ENCODE measurements around the gene TET3. TPM values are rescaled to one million over a fixed set of nuclear protein-coding genes. Genes with fewer than 3 reads are reported as not detected.

The TET3 gene
- total RNA-seq, 1 donor from 2014 or later, result 32.8 TPM

DNA sequence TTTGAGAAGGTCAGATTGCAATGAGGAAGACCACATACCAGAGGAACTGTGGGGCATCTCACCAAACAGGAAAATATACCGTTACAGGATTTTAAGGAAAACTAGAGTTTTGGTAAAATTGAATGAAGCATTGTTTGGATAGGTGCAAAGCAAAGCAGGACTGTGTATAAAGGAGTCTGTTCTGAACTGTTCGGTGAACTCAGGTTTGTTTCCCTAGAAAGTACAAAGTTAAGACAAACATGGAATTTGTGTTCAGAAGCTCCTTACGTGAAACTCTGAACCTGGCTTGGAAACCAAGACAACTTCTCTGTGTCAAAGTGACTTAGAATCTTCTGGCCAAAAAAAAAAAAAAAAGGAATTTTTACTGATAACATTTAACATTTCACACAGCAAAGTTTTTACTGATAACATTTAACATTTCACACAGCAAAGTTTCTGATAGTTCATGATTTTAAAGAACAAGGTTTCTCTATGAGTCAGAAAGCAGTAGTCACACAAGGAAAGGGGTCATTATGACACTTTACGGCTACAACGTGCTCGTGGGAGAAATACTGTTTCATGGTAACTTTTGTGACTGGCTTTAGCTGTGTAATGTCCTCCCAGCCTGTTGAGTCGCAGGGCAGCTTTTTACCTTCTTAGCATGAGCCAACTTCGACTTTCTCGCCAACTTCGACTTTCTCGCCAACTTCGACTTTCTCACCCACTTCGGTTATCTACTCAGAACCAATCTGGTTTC, 21.2 kb upstream of the TET3 start:
- H3K27me3 ChIP-seq (ENCODE audit: insufficient read depth, low read length), result peaks cover 6% of the 10 kb centered on the region
- no peaks in the 10 kb centered on the region for H3K4me1 ChIP-seq (ENCODE audit: insufficient read depth, low read length)
- DNase-seq (ENCODE audit: low read depth) (no peak), FAIRE-seq (no peak)
- TF ChIP-seq, protein P1, sequence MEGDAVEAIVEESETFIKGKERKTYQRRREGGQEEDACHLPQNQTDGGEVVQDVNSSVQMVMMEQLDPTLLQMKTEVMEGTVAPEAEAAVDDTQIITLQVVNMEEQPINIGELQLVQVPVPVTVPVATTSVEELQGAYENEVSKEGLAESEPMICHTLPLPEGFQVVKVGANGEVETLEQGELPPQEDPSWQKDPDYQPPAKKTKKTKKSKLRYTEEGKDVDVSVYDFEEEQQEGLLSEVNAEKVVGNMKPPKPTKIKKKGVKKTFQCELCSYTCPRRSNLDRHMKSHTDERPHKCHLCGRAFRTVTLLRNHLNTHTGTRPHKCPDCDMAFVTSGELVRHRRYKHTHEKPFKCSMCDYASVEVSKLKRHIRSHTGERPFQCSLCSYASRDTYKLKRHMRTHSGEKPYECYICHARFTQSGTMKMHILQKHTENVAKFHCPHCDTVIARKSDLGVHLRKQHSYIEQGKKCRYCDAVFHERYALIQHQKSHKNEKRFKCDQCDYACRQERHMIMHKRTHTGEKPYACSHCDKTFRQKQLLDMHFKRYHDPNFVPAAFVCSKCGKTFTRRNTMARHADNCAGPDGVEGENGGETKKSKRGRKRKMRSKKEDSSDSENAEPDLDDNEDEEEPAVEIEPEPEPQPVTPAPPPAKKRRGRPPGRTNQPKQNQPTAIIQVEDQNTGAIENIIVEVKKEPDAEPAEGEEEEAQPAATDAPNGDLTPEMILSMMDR (IDR thresholded peaks at IDR 0.05; ENCODE audit: insufficient read depth, low read depth, low read length), result no peak
- TF ChIP-seq EZH2 (IDR thresholded peaks at IDR 0.05; ENCODE audit: insufficient read depth, low read length), result no peak
- H3K4me3 Mint-ChIP-seq (ENCODE audit: unreplicated experiment), result no peak overlapping the region
- H3K36me3 ChIP-seq (ENCODE audit: insufficient read depth, low read length), result peaks cover 13% of the 10 kb centered on the region
- no peak overlapping the region for H3K4me2 ChIP-seq (ENCODE audit: low read length)
- no peak overlapping the region for H3K27ac Mint-ChIP-seq (ENCODE audit: unreplicated experiment)
- no peaks in the 10 kb centered on the region for H3K9me3 ChIP-seq (ENCODE audit: insufficient read depth, low read depth, low read length)
- no peak overlapping the region for H2AFZ ChIP-seq (ENCODE audit: low read depth, low read length)
- no peaks in the 10 kb centered on the region for H4K20me1 ChIP-seq (ENCODE audit: insufficient read depth, low read length)
- no peak overlapping the region for H3K4me3 ChIP-seq (ENCODE audit: insufficient read depth, low read depth, low read length)
- H3K4me1 Mint-ChIP-seq (ENCODE audit: low read depth, unreplicated experiment), result no peaks in the 10 kb centered on the region
- peaks cover 18% of the 10 kb centered on the region for H3K36me3 Mint-ChIP-seq (ENCODE audit: low read depth, unreplicated experiment)
- H3K27ac ChIP-seq (ENCODE audit: low read depth, low read length), result no peak overlapping the region
- no peak overlapping the region for H3K9ac ChIP-seq (ENCODE audit: low read length)
- H3K27me3 Mint-ChIP-seq (ENCODE audit: low read depth, unreplicated experiment), result peaks cover 3% of the 10 kb centered on the region
- no peaks in the 10 kb centered on the region for H3K79me2 ChIP-seq (ENCODE audit: insufficient read depth, low read length)
- H3K9me3 Mint-ChIP-seq (ENCODE audit: unreplicated experiment), result peaks cover 12% of the 10 kb centered on the region

DNA sequence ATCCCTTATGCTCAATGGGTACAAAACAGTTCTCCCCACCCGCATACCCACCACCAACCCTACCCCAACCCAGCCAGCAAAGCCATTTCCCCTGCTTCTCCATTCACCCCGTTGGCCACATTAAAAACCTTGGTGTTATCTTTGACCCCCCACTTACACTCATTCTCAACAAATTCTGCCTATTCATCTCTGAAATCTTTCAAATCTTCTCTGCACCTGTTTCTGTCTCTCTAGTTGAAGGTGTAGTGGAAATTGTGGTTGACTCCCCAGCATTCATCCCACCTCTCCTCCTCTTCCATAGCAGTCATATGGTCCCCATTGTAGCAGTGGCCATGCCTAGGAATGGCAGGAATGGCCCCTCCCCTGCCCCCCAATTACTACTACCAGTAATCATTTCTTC, 20.5 kb upstream of the TET3 start:
- no peaks in the 10 kb centered on the region for H4K20me1 ChIP-seq (ENCODE audit: insufficient read depth, low read length)
- FAIRE-seq (no peak), DNase-seq (ENCODE audit: low read depth) (no peak)
- H3K27ac Mint-ChIP-seq (ENCODE audit: unreplicated experiment), result no peak overlapping the region
- H3K27ac ChIP-seq (ENCODE audit: low read depth, low read length), result no peak overlapping the region
- H3K4me3 Mint-ChIP-seq (ENCODE audit: unreplicated experiment), result no peak overlapping the region
- peaks cover 12% of the 10 kb centered on the region for H3K9me3 Mint-ChIP-seq (ENCODE audit: unreplicated experiment)
- peaks cover 7% of the 10 kb centered on the region for H3K27me3 Mint-ChIP-seq (ENCODE audit: low read depth, unreplicated experiment)
- no peaks in the 10 kb centered on the region for H3K79me2 ChIP-seq (ENCODE audit: insufficient read depth, low read length)
- TF ChIP-seq, protein P1 (IDR thresholded peaks at IDR 0.05; ENCODE audit: insufficient read depth, low read depth, low read length), result no peak
- TF ChIP-seq EZH2 (IDR thresholded peaks at IDR 0.05; ENCODE audit: insufficient read depth, low read length), result no peak
- no peak overlapping the region for H3K4me3 ChIP-seq (ENCODE audit: insufficient read depth, low read depth, low read length)
- H3K9ac ChIP-seq (ENCODE audit: low read length), result no peak overlapping the region
- peaks cover 6% of the 10 kb centered on the region for H3K27me3 ChIP-seq (ENCODE audit: insufficient read depth, low read length)
- no peaks in the 10 kb centered on the region for H3K9me3 ChIP-seq (ENCODE audit: insufficient read depth, low read depth, low read length)
- H3K4me1 ChIP-seq (ENCODE audit: insufficient read depth, low read length), result no peaks in the 10 kb centered on the region
- H3K36me3 ChIP-seq (ENCODE audit: insufficient read depth, low read length), result peaks cover 6% of the 10 kb centered on the region
- no peak overlapping the region for H2AFZ ChIP-seq (ENCODE audit: low read depth, low read length)
- H3K4me2 ChIP-seq (ENCODE audit: low read length), result no peak overlapping the region
- H3K4me1 Mint-ChIP-seq (ENCODE audit: low read depth, unreplicated experiment), result no peaks in the 10 kb centered on the region
- H3K36me3 Mint-ChIP-seq (ENCODE audit: low read depth, unreplicated experiment), result peaks cover 14% of the 10 kb centered on the region

DNA sequence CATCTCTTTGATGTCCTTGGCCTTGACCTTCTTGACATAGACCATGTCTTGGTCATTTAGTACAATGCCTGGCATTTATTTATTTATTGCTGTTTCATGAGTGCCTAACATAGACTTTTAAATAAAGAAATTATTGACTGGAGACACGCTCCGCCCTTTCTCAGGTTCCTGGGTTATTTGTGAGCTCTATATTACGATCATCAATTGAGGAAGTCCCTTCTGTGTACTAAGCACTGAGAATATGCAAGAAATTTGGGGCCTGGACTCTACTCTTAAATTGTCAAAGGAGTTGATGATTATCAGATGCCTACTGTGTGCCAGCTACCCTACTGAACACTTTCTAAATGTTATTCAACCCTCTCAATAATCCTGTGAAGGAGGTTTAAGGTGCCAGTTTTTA, 19.7 kb upstream of the TET3 start:
- no peaks in the 10 kb centered on the region for H3K4me1 Mint-ChIP-seq (ENCODE audit: low read depth, unreplicated experiment)
- Histone ChIP-seq H3K4me1 (ENCODE audit: insufficient read depth, low read length) (no peaks in the 10 kb centered on the region), H3K9ac (ENCODE audit: low read length) (no peak overlapping the region), H3K79me2 (ENCODE audit: insufficient read depth, low read length) (no peaks in the 10 kb centered on the region), H3K27ac (ENCODE audit: low read depth, low read length) (no peak overlapping the region), H3K27me3 (ENCODE audit: insufficient read depth, low read length) (peaks cover 10% of the 10 kb centered on the region), H4K20me1 (ENCODE audit: insufficient read depth, low read length) (no peaks in the 10 kb centered on the region), H3K4me3 (ENCODE audit: insufficient read depth, low read depth, low read length) (no peak overlapping the region), H3K4me2 (ENCODE audit: low read length) (no peak overlapping the region), H3K36me3 (ENCODE audit: insufficient read depth, low read length) (no peaks in the 10 kb centered on the region), H3K9me3 (ENCODE audit: insufficient read depth, low read depth, low read length) (no peaks in the 10 kb centered on the region), H2AFZ (ENCODE audit: low read depth, low read length) (no peak overlapping the region)
- FAIRE-seq, result no peak
- no peak overlapping the region for H3K4me3 Mint-ChIP-seq (ENCODE audit: unreplicated experiment)
- no peak overlapping the region for H3K27ac Mint-ChIP-seq (ENCODE audit: unreplicated experiment)
- peaks cover 13% of the 10 kb centered on the region for H3K27me3 Mint-ChIP-seq (ENCODE audit: low read depth, unreplicated experiment)
- no peak for DNase-seq (ENCODE audit: low read depth)
- peaks cover 12% of the 10 kb centered on the region for H3K9me3 Mint-ChIP-seq (ENCODE audit: unreplicated experiment)
- no peak for TF ChIP-seq EZH2 (IDR thresholded peaks at IDR 0.05; ENCODE audit: insufficient read depth, low read length)
- TF ChIP-seq, protein P1 (IDR thresholded peaks at IDR 0.05; ENCODE audit: insufficient read depth, low read depth, low read length), result no peak
- peaks cover 8% of the 10 kb centered on the region for H3K36me3 Mint-ChIP-seq (ENCODE audit: low read depth, unreplicated experiment)
